Keratinocyte (primary cell): Measurements from ENCODE around the gene RFX8. TPM values are rescaled to one million over a fixed set of nuclear protein-coding genes. Genes with fewer than 3 reads are reported as not detected.

ENCODE experiments used
- DNase-seq: peaks from one replicate; pipeline ENCODE4 v3.0.0-alpha.2; 2011; ENCODE audit warnings: low read depth, missing footprints, low spot score
- FAIRE-seq: peaks from 2 replicates; lab custom pipeline; 2011; peaks lifted over from hg19 to GRCh38; lab: Jason Lieb, UNC
- H2AFZ ChIP-seq: 2 replicates; pipeline ENCODE4 v1.6.0; 2012; ENCODE audit warnings: low read length, control low read depth, inconsistent platforms; ENCODE audit not compliant: control insufficient read depth
- H3K27ac ChIP-seq: 2 replicates; pipeline ENCODE4 v1.5.1; 2011; ENCODE audit warnings: low read length; ENCODE audit not compliant: control insufficient read depth, insufficient read depth
- H3K27me3 ChIP-seq: 3 replicates; pipeline ENCODE4 v1.6.0; 2011; ENCODE audit warnings: low read length; ENCODE audit not compliant: control insufficient read depth, insufficient read depth; ENCODE audit errors: extremely low read depth
- H3K36me3 ChIP-seq, 2 experiments: 2 replicates in 1 of 2; 3 replicates in 1 of 2; pipeline ENCODE4 v1.5.1; 2011; ENCODE audit warnings: low read length in 2 of 2, mild to moderate bottlenecking in 1 of 2; ENCODE audit not compliant: control insufficient read depth in 2 of 2, insufficient read depth in 2 of 2; ENCODE audit errors: extremely low read depth in 1 of 2
- H3K4me1 ChIP-seq: 3 replicates; pipeline ENCODE4 v1.5.1; 2011; ENCODE audit warnings: low read length; ENCODE audit not compliant: control insufficient read depth, insufficient read depth; ENCODE audit errors: extremely low read depth
- H3K4me2 ChIP-seq: 3 replicates; pipeline ENCODE4 v1.6.0; 2011; ENCODE audit warnings: low read depth, low read length; ENCODE audit not compliant: control insufficient read depth, insufficient read depth; ENCODE audit errors: extremely low read depth
- H3K4me3 ChIP-seq, 3 experiments: fragments of 200-600 bp in 1 of 3; sonication (generic) in 1 of 3; 2 replicates in 2 of 3; 3 replicates in 1 of 3; pipeline ENCODE4 v1.5.1; 2011 to 2016; ENCODE audit warnings: low read length in 3 of 3, mild to moderate bottlenecking in 3 of 3, control low read depth in 2 of 3, inconsistent platforms in 1 of 3, low read depth in 1 of 3, mixed read lengths in 1 of 3, mixed run types in 1 of 3, moderate library complexity in 1 of 3; ENCODE audit not compliant: control insufficient read depth in 2 of 3, insufficient read depth in 2 of 3; ENCODE audit errors: extremely low read depth in 1 of 3
- H3K79me2 ChIP-seq: 2 replicates; pipeline ENCODE4 v1.6.0; 2012; ENCODE audit warnings: low read length; ENCODE audit not compliant: control insufficient read depth, insufficient read depth
- H3K9ac ChIP-seq: 3 replicates; pipeline ENCODE4 v1.6.0; 2011; ENCODE audit warnings: low read length; ENCODE audit not compliant: control insufficient read depth, insufficient read depth; ENCODE audit errors: extremely low read depth
- H3K9me1 ChIP-seq: 3 replicates; pipeline ENCODE4 v1.6.0; 2011; ENCODE audit warnings: low read length; ENCODE audit not compliant: control insufficient read depth, insufficient read depth; ENCODE audit errors: extremely low read depth
- H3K9me3 ChIP-seq: 2 replicates; pipeline ENCODE4 v1.5.1; 2012; ENCODE audit warnings: low read depth, low read length; ENCODE audit not compliant: control insufficient read depth
- H4K20me1 ChIP-seq: 3 replicates; pipeline ENCODE4 v1.6.0; 2011; ENCODE audit warnings: low read length; ENCODE audit not compliant: control insufficient read depth, insufficient read depth; ENCODE audit errors: extremely low read depth
- EZH2 ChIP-seq: IDR thresholded peaks from one replicate; pipeline ENCODE4 v1.6.1; 2012; ENCODE audit warnings: inconsistent platforms, mild to moderate bottlenecking, low read length, moderate library complexity
- dilution Hi-C: fragments of 300-500 bp; cut with MboI; formaldehyde crosslinking; loops from one replicate; pipeline ENCODE4 v1.7.0; 2020; ENCODE audit warnings: low sequenced_read_pairs; ENCODE audit not compliant: extremely low pct_ligation_motif_present
- polyA plus RNA-seq, 5 experiments: library from polyadenylated mRNA; depleted of rRNA in 3 of 5; stranded (reverse) in 3 of 5; stranded (forward) in 1 of 5; unstranded in 1 of 5; fragments of >200 nt; gene quantifications; 1 replicate in 1 of 5; 2 replicates in 3 of 5; 3 replicates in 1 of 5; pipeline versions ENCODE4 v1.2.1 to v1.2.3, GENCODE V29; 2011 to 2012; ENCODE audit warnings: missing spikeins in 2 of 5, low read depth in 1 of 5, low replicate concordance in 1 of 5
- TF ChIP-seq, protein P1 (sequence below), 3 experiments: IDR thresholded peaks in 1 of 3; conservative IDR thresholded peaks in 1 of 3; optimal IDR thresholded peaks in 1 of 3; 2 replicates in 2 of 3; 3 replicates in 1 of 3; pipeline versions ENCODE3 to v1.5.1; 2011; ENCODE audit warnings: low read length in 3 of 3, mild to moderate bottlenecking in 3 of 3, moderate library complexity in 2 of 3, control low read depth in 1 of 3, inconsistent platforms in 1 of 3; ENCODE audit not compliant: insufficient read depth in 2 of 3; ENCODE audit errors: extremely low read depth in 1 of 3

RFX8 gene
- polyA plus RNA-seq, 1 donor (not counting 4 experiments of a cell fraction or from before 2014, with no cell fraction given), result 0.05 TPM

DNA sequence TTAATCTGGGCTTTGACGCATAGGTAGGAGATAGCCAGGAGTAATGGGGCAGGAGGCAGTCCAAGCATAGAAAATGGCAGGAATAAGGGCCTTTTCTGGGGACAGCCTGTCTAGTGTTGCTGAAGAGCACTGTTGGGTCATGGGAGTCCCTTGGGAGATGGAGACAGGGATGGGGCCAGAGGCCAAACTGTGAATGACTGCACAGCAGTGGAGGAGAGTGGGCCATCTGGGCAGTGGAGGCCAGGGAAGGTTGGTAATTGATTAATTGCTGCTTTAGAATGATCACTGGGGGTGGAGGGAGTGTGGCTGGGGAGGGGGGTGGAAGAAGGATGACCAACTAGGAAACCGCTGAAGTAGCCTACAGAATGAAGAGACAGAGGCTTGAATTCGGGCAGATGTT lies 59.0 kb downstream of the RFX8 start:
- FAIRE-seq (no peak), DNase-seq (no peak)
- no peak overlapping the region for H2AFZ ChIP-seq
- H3K4me3 ChIP-seq, result no peak overlapping the region
- peaks cover 5% of the 10 kb centered on the region for H3K4me1 ChIP-seq
- H3K27me3 ChIP-seq, result no peaks in the 10 kb centered on the region
- H3K9ac ChIP-seq, result no peak overlapping the region
- H3K36me3 ChIP-seq, result no peaks in the 10 kb centered on the region
- dilution Hi-C loops, result no loop called here
- H4K20me1 ChIP-seq, result no peaks in the 10 kb centered on the region
- H3K27ac ChIP-seq, result no peak overlapping the region
- TF ChIP-seq, protein P1, sequence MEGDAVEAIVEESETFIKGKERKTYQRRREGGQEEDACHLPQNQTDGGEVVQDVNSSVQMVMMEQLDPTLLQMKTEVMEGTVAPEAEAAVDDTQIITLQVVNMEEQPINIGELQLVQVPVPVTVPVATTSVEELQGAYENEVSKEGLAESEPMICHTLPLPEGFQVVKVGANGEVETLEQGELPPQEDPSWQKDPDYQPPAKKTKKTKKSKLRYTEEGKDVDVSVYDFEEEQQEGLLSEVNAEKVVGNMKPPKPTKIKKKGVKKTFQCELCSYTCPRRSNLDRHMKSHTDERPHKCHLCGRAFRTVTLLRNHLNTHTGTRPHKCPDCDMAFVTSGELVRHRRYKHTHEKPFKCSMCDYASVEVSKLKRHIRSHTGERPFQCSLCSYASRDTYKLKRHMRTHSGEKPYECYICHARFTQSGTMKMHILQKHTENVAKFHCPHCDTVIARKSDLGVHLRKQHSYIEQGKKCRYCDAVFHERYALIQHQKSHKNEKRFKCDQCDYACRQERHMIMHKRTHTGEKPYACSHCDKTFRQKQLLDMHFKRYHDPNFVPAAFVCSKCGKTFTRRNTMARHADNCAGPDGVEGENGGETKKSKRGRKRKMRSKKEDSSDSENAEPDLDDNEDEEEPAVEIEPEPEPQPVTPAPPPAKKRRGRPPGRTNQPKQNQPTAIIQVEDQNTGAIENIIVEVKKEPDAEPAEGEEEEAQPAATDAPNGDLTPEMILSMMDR (optimal IDR thresholded peaks at IDR 0.05 in 1 of 3, IDR thresholded peaks at IDR 0.05 in 1 of 3, conservative IDR thresholded peaks at IDR 0.05 in 1 of 3; ENCODE audit: extremely low read depth in 1 of 3, insufficient read depth in 2 of 3, low read length in 3 of 3), result no peak
- TF ChIP-seq EZH2, result no peak
- H3K9me3 ChIP-seq, result no peaks in the 10 kb centered on the region
- H3K79me2 ChIP-seq, result no peaks in the 10 kb centered on the region
- H3K9me1 ChIP-seq, result no peaks in the 10 kb centered on the region
- H3K4me2 ChIP-seq, result no peak overlapping the region

DNA sequence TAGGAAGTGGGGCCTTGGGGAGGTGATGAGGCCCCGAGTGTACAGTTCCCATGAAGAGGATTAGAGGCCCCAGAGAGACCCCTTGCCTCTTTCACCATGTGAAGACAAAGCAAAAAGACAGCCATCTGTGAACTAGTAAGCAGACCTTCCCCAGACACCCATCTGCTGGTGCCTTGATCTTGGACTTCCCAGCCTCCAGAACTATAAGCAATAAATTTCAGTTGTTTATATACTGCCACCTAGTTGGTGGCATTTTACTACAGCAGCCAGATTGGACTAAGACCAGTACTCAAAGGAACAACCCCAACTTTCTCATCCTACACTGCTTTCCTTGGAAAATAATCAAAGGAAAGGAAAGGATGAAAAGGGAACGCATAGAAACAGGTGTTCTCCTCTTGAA lies 59.7 kb downstream of the RFX8 start:
- DNase-seq (no peak), FAIRE-seq (no peak)
- no peaks in the 10 kb centered on the region for H3K9me3 ChIP-seq
- no peaks in the 10 kb centered on the region for H3K9me1 ChIP-seq
- no peak overlapping the region for H3K9ac ChIP-seq
- no peak overlapping the region for H3K4me3 ChIP-seq
- no peak overlapping the region for H3K27ac ChIP-seq
- dilution Hi-C loops, result no loop called here
- no peaks in the 10 kb centered on the region for H4K20me1 ChIP-seq
- H2AFZ ChIP-seq, result no peak overlapping the region
- TF ChIP-seq, protein P1 (optimal IDR thresholded peaks at IDR 0.05 in 1 of 3, IDR thresholded peaks at IDR 0.05 in 1 of 3, conservative IDR thresholded peaks at IDR 0.05 in 1 of 3; ENCODE audit: extremely low read depth in 1 of 3, insufficient read depth in 2 of 3, low read length in 3 of 3), result no peak
- no peak for TF ChIP-seq EZH2
- peaks cover 6% of the 10 kb centered on the region for H3K4me1 ChIP-seq
- no peaks in the 10 kb centered on the region for H3K79me2 ChIP-seq
- H3K4me2 ChIP-seq, result no peak overlapping the region
- H3K27me3 ChIP-seq, result no peaks in the 10 kb centered on the region
- H3K36me3 ChIP-seq, result no peaks in the 10 kb centered on the region
